Osteocyte (in vitro differentiated cells): ENCODE results near the gene TMEM19. TPM values are rescaled to one million over a fixed set of nuclear protein-coding genes. Genes with fewer than 3 reads are reported as not detected.
"Not testable (repeated sequence)": the region's sequence is repeated elsewhere in the genome, so short reads cannot be mapped to it uniquely, and the experiment has no call there.

Experiments used
- DNase-seq: peaks from one replicate; pipeline ENCODE4 v3.0.0; 2021; ENCODE audit warnings: mixed read lengths; ENCODE audit not compliant: unreplicated experiment; ENCODE audit errors: extremely low spot score
- H3K27ac Mint-ChIP-seq: one replicate; pipeline ENCODE4 v1.8.0; 2021; ENCODE audit warnings: mild to moderate bottlenecking, mixed read lengths; ENCODE audit not compliant: unreplicated experiment
- H3K27me3 Mint-ChIP-seq: one replicate; pipeline ENCODE4 v1.8.0; 2021; ENCODE audit warnings: mixed read lengths; ENCODE audit not compliant: unreplicated experiment
- H3K36me3 Mint-ChIP-seq: one replicate; pipeline ENCODE4 v1.8.0; 2021; ENCODE audit warnings: mixed read lengths; ENCODE audit not compliant: unreplicated experiment
- H3K4me1 Mint-ChIP-seq: one replicate; pipeline ENCODE4 v1.8.0; 2021; ENCODE audit warnings: mixed read lengths; ENCODE audit not compliant: unreplicated experiment
- H3K4me3 Mint-ChIP-seq: one replicate; pipeline ENCODE4 v1.8.0; 2021; ENCODE audit warnings: mild to moderate bottlenecking, moderate library complexity, mixed read lengths; ENCODE audit not compliant: unreplicated experiment
- H3K9me3 Mint-ChIP-seq: one replicate; pipeline ENCODE4 v1.8.0; 2021; ENCODE audit warnings: mixed read lengths; ENCODE audit not compliant: unreplicated experiment
- CTCF ChIP-seq: fragments of 200-600 bp; sonication (generic); IDR thresholded peaks from 2 replicates; pipeline ENCODE4 v1.5.0; 2021; ENCODE audit warnings: antibody characterized with exemption, mild to moderate bottlenecking, moderate library complexity
- total RNA-seq: library from RNA; stranded (reverse); gene quantifications from 2 replicates; pipeline ENCODE4 v1.2.1, GENCODE V29; 2021

TMEM19 gene
- total RNA-seq, 1 donor from 2014 or later: 28.0 TPM

GRCh38 chr12:71682466-71682865 lies 3.4 kb upstream of the TMEM19 start:
- no peaks in the 10 kb centered on the region for H3K27me3 Mint-ChIP-seq
- TF ChIP-seq CTCF: no peak
- H3K36me3 Mint-ChIP-seq: no peaks in the 10 kb centered on the region
- H3K4me1 Mint-ChIP-seq: peaks cover 8% of the 10 kb centered on the region
- H3K9me3 Mint-ChIP-seq: no peaks in the 10 kb centered on the region
- H3K27ac Mint-ChIP-seq: no peak overlapping the region
- H3K4me3 Mint-ChIP-seq: no peak overlapping the region
- DNase-seq: no peak

GRCh38 chr12:71683633-71684032 lies 2.2 kb upstream of the TMEM19 start:
- H3K9me3 Mint-ChIP-seq: no peaks in the 10 kb centered on the region
- no peak overlapping the region for H3K27ac Mint-ChIP-seq
- no peaks in the 10 kb centered on the region for H3K27me3 Mint-ChIP-seq
- no peak overlapping the region for H3K4me3 Mint-ChIP-seq
- peaks cover 18% of the 10 kb centered on the region for H3K4me1 Mint-ChIP-seq
- DNase-seq: no peak
- H3K36me3 Mint-ChIP-seq: no peaks in the 10 kb centered on the region
- no peak for TF ChIP-seq CTCF

- Mint-ChIP-seq H3K36me3 (no peaks in the 10 kb centered on the region), H3K4me3 (no peak overlapping the region), H3K27me3 (no peaks in the 10 kb centered on the region), H3K27ac (no peak overlapping the region), H3K9me3 (no peaks in the 10 kb centered on the region), H3K4me1 (peaks cover 22% of the 10 kb centered on the region)
- no peak for DNase-seq
- no peak for TF ChIP-seq CTCF
Measured at GRCh38 chr12:71684081-71684480, 1.8 kb upstream of the TMEM19 start.

GRCh38 chr12:71685312-71685906 lies 473 bp upstream of the TMEM19 start:
- Mint-ChIP-seq H3K36me3 (no peaks in the 10 kb centered on the region), H3K27ac (peak overlapping the region; percentile 87), H3K4me3 (peak overlapping the region; percentile 89), H3K27me3 (no peaks in the 10 kb centered on the region), H3K9me3 (no peaks in the 10 kb centered on the region), H3K4me1 (peaks cover 22% of the 10 kb centered on the region)
- no peak for DNase-seq
- no peak for TF ChIP-seq CTCF

GRCh38 chr12:71686658-71687025 lies 760 bp downstream of the TMEM19 start:
- Mint-ChIP-seq H3K27ac (peak overlapping the region; percentile 87), H3K36me3 (no peaks in the 10 kb centered on the region), H3K4me1 (peaks cover 22% of the 10 kb centered on the region), H3K27me3 (no peaks in the 10 kb centered on the region), H3K9me3 (no peaks in the 10 kb centered on the region), H3K4me3 (peak overlapping the region; percentile 89)
- TF ChIP-seq CTCF: no peak
- no peak for DNase-seq

GRCh38 chr12:71687172-71687571 lies 1.3 kb downstream of the TMEM19 start:
- not testable (repeated sequence) for H3K9me3 Mint-ChIP-seq, H3K36me3 Mint-ChIP-seq, H3K27me3 Mint-ChIP-seq, DNase-seq
- Mint-ChIP-seq H3K4me1 (peaks cover 22% of the 10 kb centered on the region), H3K4me3 (peak overlapping the region; percentile 89), H3K27ac (peak overlapping the region; percentile 87)
